DOHH2 (cell line): ENCODE results near the gene LOXL4.
"Not testable (repeated sequence)": the region's sequence is repeated elsewhere in the genome, so short reads cannot be mapped to it uniquely, and the experiment has no call there.

Source experiments
- H3F3A ChIP-seq: fragments of 200-600 bp; sonication (generic), shearing (Covaris generic); 2 replicates; pipeline ENCODE4 v1.6.0; 2016; ENCODE audit warnings: antibody characterized with exemption, mild to moderate bottlenecking; ENCODE audit not compliant: control insufficient read depth, insufficient read depth
- H3K27ac ChIP-seq: fragments of 200-600 bp; sonication (generic); 2 replicates; pipeline ENCODE4 v1.5.1; 2014; ENCODE audit warnings: low read depth, mild to moderate bottlenecking, low read length, moderate library complexity
- H3K27me3 ChIP-seq: fragments of 200-600 bp; sonication (generic); 2 replicates; pipeline ENCODE4 v1.6.1; 2014; ENCODE audit warnings: mild to moderate bottlenecking, low read length, mixed read lengths; ENCODE audit not compliant: control insufficient read depth
- H3K36me3 ChIP-seq: fragments of 200-600 bp; sonication (generic); 2 replicates; pipeline ENCODE4 v1.6.1; 2014; ENCODE audit warnings: mild to moderate bottlenecking, low read length, moderate library complexity, mixed read lengths; ENCODE audit not compliant: control insufficient read depth
- H3K4me1 ChIP-seq: fragments of 200-600 bp; sonication (generic); 2 replicates; pipeline ENCODE4 v1.6.1; 2014; ENCODE audit warnings: mild to moderate bottlenecking, low read length, mixed read lengths; ENCODE audit not compliant: control insufficient read depth
- H3K4me2 ChIP-seq: fragments of 200-600 bp; sonication (generic); 2 replicates; pipeline ENCODE4 v1.6.0; 2014; ENCODE audit warnings: mild to moderate bottlenecking, low read length, moderate library complexity
- H3K4me3 ChIP-seq: fragments of 200-600 bp; sonication (generic); 2 replicates; pipeline ENCODE4 v1.5.1; 2014; ENCODE audit warnings: mild to moderate bottlenecking, low read length, mixed read lengths
- H3K79me2 ChIP-seq: fragments of 200-600 bp; sonication (generic); 2 replicates; pipeline ENCODE4 v1.6.1; 2014; ENCODE audit warnings: mild to moderate bottlenecking, low read length, mixed read lengths; ENCODE audit not compliant: control insufficient read depth
- H3K9me2 ChIP-seq: fragments of 200-600 bp; sonication (generic); replicated peaks from 2 replicates; pipeline ENCODE4 v1.6.1; 2014; ENCODE audit warnings: mild to moderate bottlenecking, low read length, mixed read lengths; ENCODE audit not compliant: control insufficient read depth
- H3K9me3 ChIP-seq: fragments of 200-600 bp; sonication (generic); 2 replicates; pipeline ENCODE4 v1.6.1; 2014; ENCODE audit warnings: antibody characterized with exemption, low read length, mixed read lengths; ENCODE audit not compliant: control insufficient read depth, insufficient read depth
- H4K20me1 ChIP-seq: fragments of 200-600 bp; sonication (generic); 2 replicates; pipeline ENCODE4 v1.6.0; 2014; ENCODE audit warnings: low read depth, mild to moderate bottlenecking, antibody characterized with exemption, low read length, moderate library complexity; ENCODE audit not compliant: control insufficient read depth, insufficient read depth
- EZH2phosphoT487 ChIP-seq: fragments of 200-600 bp; sonication (generic); IDR thresholded peaks from 2 replicates; pipeline ENCODE4 v1.6.1; 2017; ENCODE audit warnings: borderline replicate concordance, mild to moderate bottlenecking, antibody characterized with exemption, low read length, moderate library complexity, mixed read lengths
- TF ChIP-seq, protein P1 (sequence below): fragments of 200-600 bp; sonication (generic); IDR thresholded peaks from one replicate; pipeline ENCODE4 v1.5.1; 2014; ENCODE audit warnings: antibody characterized with exemption, mild to moderate bottlenecking, low read depth, low read length; ENCODE audit not compliant: poor library complexity, severe bottlenecking

The LOXL4 gene

DNA sequence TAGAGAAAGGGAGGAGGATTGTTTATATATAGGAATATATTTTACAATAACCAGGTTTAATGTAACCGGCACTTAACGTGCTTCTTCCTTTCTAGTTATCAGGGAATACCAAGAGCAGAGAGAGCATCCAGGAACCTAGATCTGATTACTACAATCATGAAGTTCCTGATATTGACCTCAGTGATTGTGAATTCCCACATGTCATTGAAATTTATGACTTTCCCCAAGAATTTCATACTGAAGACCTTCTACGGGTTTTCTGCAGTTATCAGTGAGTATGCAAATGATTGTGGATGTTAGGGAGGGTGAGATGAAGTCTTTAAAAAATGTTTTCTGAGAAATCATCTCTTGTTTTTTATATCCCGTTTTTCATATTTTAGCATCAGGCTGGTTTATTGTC lies 36.6 kb downstream of the LOXL4 start:
- H3K9me2 ChIP-seq = no peaks in the 10 kb centered on the region
- no peaks in the 10 kb centered on the region for H3K27me3 ChIP-seq
- H3K79me2 ChIP-seq = peaks cover 39% of the 10 kb centered on the region
- H3F3A ChIP-seq = no peaks in the 10 kb centered on the region; the same call in 1 of the 2 replicates
- no peak overlapping the region for H3K4me2 ChIP-seq
- H3K36me3 ChIP-seq = peaks cover 60% of the 10 kb centered on the region
- H3K27ac ChIP-seq = no peak overlapping the region
- H3K9me3 ChIP-seq = 0 out of 2 replicates have a peak, but pooled peaks cover 3% of the 10 kb centered on the region
- no peaks in the 10 kb centered on the region for H3K4me1 ChIP-seq
- no peak overlapping the region for H3K4me3 ChIP-seq
- no peak for TF ChIP-seq EZH2phosphoT487
- TF ChIP-seq, protein P1, sequence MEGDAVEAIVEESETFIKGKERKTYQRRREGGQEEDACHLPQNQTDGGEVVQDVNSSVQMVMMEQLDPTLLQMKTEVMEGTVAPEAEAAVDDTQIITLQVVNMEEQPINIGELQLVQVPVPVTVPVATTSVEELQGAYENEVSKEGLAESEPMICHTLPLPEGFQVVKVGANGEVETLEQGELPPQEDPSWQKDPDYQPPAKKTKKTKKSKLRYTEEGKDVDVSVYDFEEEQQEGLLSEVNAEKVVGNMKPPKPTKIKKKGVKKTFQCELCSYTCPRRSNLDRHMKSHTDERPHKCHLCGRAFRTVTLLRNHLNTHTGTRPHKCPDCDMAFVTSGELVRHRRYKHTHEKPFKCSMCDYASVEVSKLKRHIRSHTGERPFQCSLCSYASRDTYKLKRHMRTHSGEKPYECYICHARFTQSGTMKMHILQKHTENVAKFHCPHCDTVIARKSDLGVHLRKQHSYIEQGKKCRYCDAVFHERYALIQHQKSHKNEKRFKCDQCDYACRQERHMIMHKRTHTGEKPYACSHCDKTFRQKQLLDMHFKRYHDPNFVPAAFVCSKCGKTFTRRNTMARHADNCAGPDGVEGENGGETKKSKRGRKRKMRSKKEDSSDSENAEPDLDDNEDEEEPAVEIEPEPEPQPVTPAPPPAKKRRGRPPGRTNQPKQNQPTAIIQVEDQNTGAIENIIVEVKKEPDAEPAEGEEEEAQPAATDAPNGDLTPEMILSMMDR = no peak
- H4K20me1 ChIP-seq = no peaks in the 10 kb centered on the region

DNA sequence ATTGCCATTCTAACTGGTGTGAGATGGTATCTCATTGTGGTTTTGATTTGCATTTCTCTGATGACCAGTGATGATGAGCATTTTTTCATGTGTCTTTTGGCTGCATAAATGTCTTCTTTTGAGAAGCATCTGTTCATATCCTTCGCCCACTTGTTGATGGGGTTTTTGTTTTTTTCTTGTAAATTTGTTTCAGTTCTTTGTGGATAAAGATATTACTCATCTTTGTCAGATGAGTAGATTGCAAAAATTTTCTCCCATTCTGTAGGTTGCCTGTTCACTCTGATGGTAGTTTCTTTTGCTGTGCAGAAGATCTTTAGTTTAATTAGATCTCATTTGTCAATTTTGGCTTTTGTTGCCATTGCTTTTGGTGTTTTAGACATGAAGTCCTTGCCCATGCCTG lies 39.7 kb downstream of the LOXL4 start:
- H4K20me1 ChIP-seq, H3F3A ChIP-seq, H3K4me1 ChIP-seq, H3K4me3 ChIP-seq, H3K4me2 ChIP-seq, H3K9me2 ChIP-seq, H3K27ac ChIP-seq, H3K27me3 ChIP-seq: not testable (repeated sequence)
- H3K36me3 ChIP-seq = peaks cover 57% of the 10 kb centered on the region
- H3K79me2 ChIP-seq = peaks cover 69% of the 10 kb centered on the region
- H3K9me3 ChIP-seq = peaks cover 14% of the 10 kb centered on the region; the same call in 1 of the 2 replicates

DNA sequence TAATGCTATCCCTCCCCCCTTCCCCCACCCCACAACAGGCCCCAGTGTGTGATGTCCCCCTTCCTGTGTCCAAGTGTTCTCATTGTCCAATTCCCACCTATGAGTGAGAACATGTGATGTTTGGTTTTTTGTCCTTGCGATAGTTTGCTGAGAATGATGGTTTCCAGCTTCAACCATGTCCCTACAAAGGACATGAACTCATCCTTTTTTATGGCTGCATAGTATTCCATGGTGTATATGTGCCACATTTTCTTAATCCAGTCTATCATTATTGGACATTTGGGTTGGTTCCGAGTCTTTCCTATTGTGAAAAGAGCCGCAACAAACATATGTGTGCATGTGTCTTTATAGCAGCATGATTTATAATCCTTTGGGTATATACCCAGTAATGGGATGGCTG lies 40.3 kb downstream of the LOXL4 start:
- not testable (repeated sequence) for H3K4me1 ChIP-seq, H3K27ac ChIP-seq, H3K4me3 ChIP-seq, H3F3A ChIP-seq, H3K4me2 ChIP-seq, H4K20me1 ChIP-seq, H3K9me2 ChIP-seq, H3K27me3 ChIP-seq
- Histone ChIP-seq H3K36me3 (peaks cover 56% of the 10 kb centered on the region), H3K79me2 (peaks cover 71% of the 10 kb centered on the region), H3K9me3 (peaks cover 14% of the 10 kb centered on the region; the same call in 1 of the 2 replicates)

DNA sequence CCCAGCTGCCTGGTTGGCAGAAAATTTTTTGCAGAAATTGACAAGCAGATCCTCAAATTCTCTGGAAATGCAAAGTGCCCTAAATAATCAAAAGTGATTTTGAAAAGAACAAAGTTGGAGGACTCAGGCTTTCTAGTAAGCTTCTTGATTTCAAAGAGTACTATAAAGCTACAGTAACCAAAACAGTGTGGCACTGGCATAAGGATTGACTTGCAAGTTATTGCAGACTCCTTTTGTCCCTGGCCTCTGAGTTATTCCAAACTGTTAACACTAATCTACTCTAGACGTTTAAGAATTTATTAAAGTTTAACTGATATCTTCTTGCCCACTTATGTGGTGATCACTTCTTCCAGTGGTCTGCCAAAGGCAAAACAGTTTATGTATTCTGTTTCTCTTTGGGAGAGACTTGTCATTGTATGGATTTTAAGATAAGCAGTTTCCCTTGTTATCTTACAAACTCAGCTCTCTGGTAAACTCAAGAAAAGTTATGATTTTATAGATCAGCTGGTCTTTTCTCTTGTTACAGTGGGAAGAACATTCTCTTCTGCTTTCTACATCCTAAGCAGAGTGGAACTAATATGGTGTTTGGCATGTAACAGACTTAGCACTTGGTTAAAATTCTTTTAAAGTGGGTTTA lies 41.4 kb downstream of the LOXL4 start:
- no peak for TF ChIP-seq EZH2phosphoT487
- TF ChIP-seq, protein P1 = no peak
- H3K79me2 ChIP-seq = peaks cover 65% of the 10 kb centered on the region
- H4K20me1 ChIP-seq = no peaks in the 10 kb centered on the region
- H3K36me3 ChIP-seq = peaks cover 46% of the 10 kb centered on the region
- H3K27me3 ChIP-seq = no peaks in the 10 kb centered on the region
- H3K4me1 ChIP-seq = no peaks in the 10 kb centered on the region
- H3K4me3 ChIP-seq = no peak overlapping the region
- H3K27ac ChIP-seq = no peak overlapping the region
- H3K4me2 ChIP-seq = no peak overlapping the region
- peaks cover 14% of the 10 kb centered on the region; the same call in 1 of the 2 replicates for H3K9me3 ChIP-seq
- H3K9me2 ChIP-seq = no peaks in the 10 kb centered on the region
- H3F3A ChIP-seq = no peaks in the 10 kb centered on the region
